Mucosa of gallbladder (tissue), 1 donor: ENCODE measurements around the gene FJX1. TPM values are rescaled to one million over a fixed set of nuclear protein-coding genes. Genes with fewer than 3 reads are reported as not detected.
"Not testable (repeated sequence)": the region's sequence is repeated elsewhere in the genome, so short reads cannot be mapped to it uniquely, and the experiment has no call there.

ENCODE experiments used
- DNase-seq: peaks from one replicate; pipeline ENCODE4 v3.0.0-alpha.2; 2020; ENCODE audit warnings: low spot score
- total RNA-seq: library from RNA; stranded (reverse); gene quantifications from one replicate; pipeline ENCODE4 v1.2.1, GENCODE V29; 2021
- donor health status: DM: no; HTN: no; CAD: no.

Gene FJX1
- total RNA-seq, 1 donor from 2014 or later: 1.9 TPM

GRCh38 chr11:35668350-35668749, 50.1 kb downstream of the FJX1 start:
- DNase-seq: not testable (repeated sequence)

Other genes with a start within 250 kb of the FJX1 start
- gene SLC1A2, start 198.9 kb upstream of the FJX1 start, total RNA-seq: 0.58 TPM
- gene PAMR1, start 92.8 kb upstream of the FJX1 start, total RNA-seq: 7.6 TPM
- 69.8 TPM for gene TRIM44, start 44.3 kb downstream of the FJX1 start, total RNA-seq